Stimulated activated CD4-positive, alpha-beta T cell treated with anti-CD3 and anti-CD28 coated beads, TNF-alpha, amount 100 ng/mL, for 48 hours (primary cell): ENCODE data around the gene SMARCC2.
A peak's percentile ranks its signal among the peaks of the same experiment; 100 is the strongest.

Experiments
- DNase-seq, 3 donors: peaks; one replicate each; pipeline ENCODE4 v3.0.0-alpha.2; 2020; ENCODE audit warnings: low read depth in 3 of 3

The SMARCC2 gene

GRCh38 chr12:56189099-56189917 is at the start of gene SMARCC2:
Gene SMARCC2 (minus strand): TSS chr12:56189483. CDS start chr12:56189461, 22 bp downstream.
- peak; percentile 73 to 80 (median 74) for DNase-seq

GRCh38 chr12:56237552-56237951 is 48.3 kb upstream of the SMARCC2 start:
- no peak for DNase-seq

GRCh38 chr12:56236985-56237384 is 47.7 kb upstream of the SMARCC2 start:
- no peak for DNase-seq

GRCh38 chr12:56236091-56236490 is 46.8 kb upstream of the SMARCC2 start:
- no peak for DNase-seq

- no peak for DNase-seq
Observed at GRCh38 chr12:56234746-56235436, 45.6 kb upstream of the SMARCC2 start.

- no peak for DNase-seq
Observed at GRCh38 chr12:56231184-56231582, 41.9 kb upstream of the SMARCC2 start.

GRCh38 chr12:56230432-56231183 is 41.3 kb upstream of the SMARCC2 start:
- DNase-seq = no peak

GRCh38 chr12:56229916-56230431 is 40.7 kb upstream of the SMARCC2 start, which contains the start of gene SLC39A5:
Gene SLC39A5 (plus strand): TSS chr12:56230051. CDS start chr12:56231275, 1,224 bp downstream.
- no peak for DNase-seq

GRCh38 chr12:56229082-56229481 is 39.8 kb upstream of the SMARCC2 start:
- no peak for DNase-seq

GRCh38 chr12:56224954-56225353 is 35.7 kb upstream of the SMARCC2 start:
- no peak for DNase-seq

- peak; percentile 92 to 94 (median 93) for DNase-seq
Observed at GRCh38 chr12:56224102-56224701, 34.9 kb upstream of the SMARCC2 start, which contains the start of gene NABP2. Gene NABP2 (plus strand): TSS chr12:56224342. CDS start chr12:56224857, 515 bp downstream.

GRCh38 chr12:56223571-56224101 is 34.4 kb upstream of the SMARCC2 start:
- DNase-seq = no peak

- DNase-seq = no peak
Observed at GRCh38 chr12:56222531-56222895, 33.2 kb upstream of the SMARCC2 start.

GRCh38 chr12:56221757-56222530 is 32.7 kb upstream of the SMARCC2 start, which contains the start of gene RNF41:
Gene RNF41 (minus strand): TSS chr12:56221922. CDS start chr12:56214047, 7,875 bp downstream.
- peak; percentile 81 to 91 (median 81) for DNase-seq

GRCh38 chr12:56221232-56221756 is 32.0 kb upstream of the SMARCC2 start:
- no peak for DNase-seq

- no peak for DNase-seq
Observed at GRCh38 chr12:56220611-56221231, 31.4 kb upstream of the SMARCC2 start.

- no peak for DNase-seq
Observed at GRCh38 chr12:56219840-56220239, 30.6 kb upstream of the SMARCC2 start.

GRCh38 chr12:56216461-56216860 is 27.2 kb upstream of the SMARCC2 start:
- DNase-seq = no peak

- DNase-seq = no peak
Observed at GRCh38 chr12:56213878-56214277, 24.6 kb upstream of the SMARCC2 start.

- no peak for DNase-seq
Observed at GRCh38 chr12:56212361-56212760, 23.1 kb upstream of the SMARCC2 start.
